ENCODE results near the gene IQSEC1.

DNA sequence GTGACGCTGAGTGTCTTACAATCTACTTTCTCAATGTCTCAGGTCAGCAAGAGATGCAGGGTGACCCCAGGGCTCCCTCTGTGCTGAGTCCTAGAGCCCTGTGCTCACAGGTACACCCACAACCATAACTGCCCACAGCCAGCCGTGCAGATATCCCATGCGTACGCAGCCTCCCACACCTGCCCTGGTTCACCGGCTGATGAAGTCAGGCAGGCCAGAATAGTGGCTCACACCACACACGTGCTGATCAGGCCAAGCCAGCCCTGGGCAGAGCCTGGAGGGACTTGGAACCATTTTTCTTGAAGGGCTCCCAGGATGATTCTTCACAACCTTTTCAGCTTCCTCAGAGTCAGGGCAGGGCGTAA is 168.3 kb downstream of the IQSEC1 start:
- no peak for TF ChIP-seq NCOR1 (IDR thresholded peaks at IDR 0.05)
- no peak for TF ChIP-seq ZNF140 (CRISPR knock-in tag; IDR thresholded peaks at IDR 0.05)
